Stimulated activated CD8-positive, alpha-beta memory T cell treated with anti-CD3 and anti-CD28 coated beads, Interleukin-4, amount 100 ng/mL, for 4 hours (primary cell): Measurements from ENCODE around the gene UGGT1.

Experiments
- DNase-seq, 2 donors: peaks; one replicate each; pipeline ENCODE4 v3.0.0-alpha.2; 2020; ENCODE audit warnings: low read depth in 2 of 2, low spot score in 1 of 2

Gene UGGT1

DNA sequence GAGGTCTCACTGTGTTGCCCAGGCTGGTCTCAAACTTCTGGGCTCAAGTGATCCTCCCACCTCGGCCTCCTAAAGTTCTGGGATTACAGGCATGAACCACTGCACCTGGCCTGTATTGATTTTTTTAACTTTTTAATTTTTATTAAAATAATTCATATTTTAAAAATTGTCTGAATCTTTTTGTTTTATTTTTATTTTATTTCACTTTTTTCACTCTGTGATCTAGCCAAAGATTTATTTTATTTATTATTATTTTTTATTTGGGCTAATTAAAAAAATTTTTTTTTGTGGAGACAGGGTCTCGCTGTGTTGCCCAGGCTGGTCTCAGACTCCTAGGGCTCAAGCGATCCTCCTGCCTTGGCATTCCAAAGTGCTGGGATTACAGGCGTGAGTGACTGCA, 14.1 kb downstream of the UGGT1 start:
- DNase-seq, result no peak

DNA sequence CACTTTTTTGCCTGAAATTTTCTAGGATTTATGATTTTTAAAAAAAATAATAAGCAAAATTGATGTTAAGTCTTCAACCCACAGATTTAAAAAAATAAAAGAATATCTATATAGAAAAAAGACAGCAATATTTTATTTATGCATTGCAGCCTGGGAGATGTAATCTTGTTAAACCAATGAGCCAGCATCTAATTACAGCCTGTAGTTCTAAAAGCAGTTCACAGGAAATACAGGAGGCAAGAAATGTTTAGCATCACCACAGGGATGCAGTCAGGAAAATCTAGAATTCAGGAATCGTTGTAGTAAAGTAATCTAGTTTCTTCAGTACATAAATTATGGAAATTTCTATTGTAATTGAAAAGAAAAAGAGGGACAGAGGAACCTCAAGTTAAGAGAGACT, 17.2 kb downstream of the UGGT1 start:
- DNase-seq, result no peak

DNA sequence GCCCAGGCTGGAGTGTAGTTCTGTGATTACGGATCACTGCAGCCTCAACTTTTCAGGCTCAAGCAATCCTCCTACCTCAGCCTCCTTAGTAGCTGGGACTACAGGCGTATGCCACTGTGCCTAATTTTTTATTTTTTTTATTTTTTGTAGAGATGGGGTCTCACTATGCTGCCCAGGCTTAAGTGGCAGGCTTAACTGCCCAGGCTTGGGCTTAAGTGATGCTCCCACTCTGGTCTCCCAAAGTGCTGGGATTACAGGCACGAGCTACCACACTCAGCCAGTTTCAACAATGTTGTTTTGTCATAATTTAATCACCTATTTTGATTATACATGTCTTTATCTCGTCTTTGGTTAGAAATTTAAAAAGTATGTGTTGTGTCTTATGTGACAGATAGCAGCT, 18.2 kb downstream of the UGGT1 start:
- DNase-seq, result no peak

DNA sequence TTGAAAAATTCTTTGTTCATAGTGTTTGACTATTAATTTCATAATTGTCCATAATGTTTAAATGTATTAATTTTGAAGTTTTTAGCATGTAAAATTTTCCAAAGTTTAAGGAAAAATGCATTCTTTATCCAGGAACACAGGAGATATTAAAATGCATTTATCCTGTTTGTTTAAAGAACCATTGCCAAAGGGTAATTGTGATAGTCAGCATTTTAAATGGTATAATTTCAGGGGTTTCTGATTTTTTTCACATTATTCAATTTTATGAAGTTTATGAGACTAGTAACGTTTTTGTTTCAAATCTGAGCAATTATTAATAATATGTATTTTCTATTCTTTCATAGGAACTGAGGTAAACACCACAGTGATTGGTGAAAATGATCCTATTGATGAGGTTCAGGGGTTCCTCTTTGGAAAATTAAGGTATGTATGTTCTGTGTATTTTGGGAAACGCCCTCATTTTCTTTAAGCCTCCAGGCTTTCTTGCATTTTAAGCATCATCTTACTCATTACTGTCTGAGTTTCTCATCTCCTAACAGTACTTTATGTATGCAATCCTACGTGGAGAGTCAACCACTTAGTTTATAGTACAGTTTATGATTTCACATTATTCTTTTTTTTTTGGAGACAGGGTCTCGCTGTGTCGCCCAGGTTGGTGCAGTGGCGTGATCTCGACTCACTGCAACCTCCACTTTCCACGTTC, 25.1 kb downstream of the UGGT1 start:
- DNase-seq, result no peak

DNA sequence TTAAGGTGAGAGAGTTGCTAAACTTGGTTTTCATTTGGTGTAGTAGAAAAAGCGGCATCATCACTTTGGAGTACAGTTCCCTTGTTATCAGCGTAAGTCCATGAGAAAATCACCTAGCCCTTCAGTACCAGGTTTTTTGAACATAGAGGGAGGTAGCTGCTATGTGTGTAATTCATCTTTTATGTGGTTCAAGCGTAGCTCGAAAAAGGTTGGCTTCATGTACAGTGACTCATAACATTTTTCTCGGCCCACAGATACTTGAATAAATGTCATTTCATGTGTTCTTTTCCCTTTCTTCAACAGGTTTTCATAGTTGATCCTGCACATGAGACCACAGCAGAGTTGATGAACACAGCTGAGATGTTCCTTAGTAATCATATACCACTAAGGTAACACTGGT, 43.6 kb downstream of the UGGT1 start:
- DNase-seq, result no peak

DNA sequence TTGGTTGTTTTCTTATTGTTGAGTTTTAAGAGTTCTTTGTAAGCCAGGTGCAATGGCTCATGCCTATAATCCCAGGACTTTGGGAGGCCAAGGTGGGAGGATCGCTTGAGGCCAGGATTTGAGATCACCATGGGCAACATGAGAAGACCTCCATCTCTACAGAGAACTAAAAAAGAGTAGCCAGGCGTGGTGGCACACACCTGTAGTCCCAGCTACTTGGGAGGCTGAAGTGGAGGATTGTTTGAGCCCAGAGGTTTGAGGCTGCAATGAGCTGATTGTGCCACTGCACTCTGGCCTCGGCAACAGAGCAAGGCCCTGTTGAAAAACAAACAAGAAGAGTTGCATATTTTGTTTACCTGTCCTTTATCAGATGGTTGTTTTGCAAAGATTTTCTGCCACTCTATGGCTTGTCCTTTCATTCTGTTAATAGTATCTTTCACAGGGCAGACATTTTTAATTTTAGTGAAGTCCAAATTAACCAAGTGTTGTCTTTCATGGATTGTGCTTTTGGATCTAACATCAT, 46.2 kb downstream of the UGGT1 start:
- DNase-seq, result no peak

DNA sequence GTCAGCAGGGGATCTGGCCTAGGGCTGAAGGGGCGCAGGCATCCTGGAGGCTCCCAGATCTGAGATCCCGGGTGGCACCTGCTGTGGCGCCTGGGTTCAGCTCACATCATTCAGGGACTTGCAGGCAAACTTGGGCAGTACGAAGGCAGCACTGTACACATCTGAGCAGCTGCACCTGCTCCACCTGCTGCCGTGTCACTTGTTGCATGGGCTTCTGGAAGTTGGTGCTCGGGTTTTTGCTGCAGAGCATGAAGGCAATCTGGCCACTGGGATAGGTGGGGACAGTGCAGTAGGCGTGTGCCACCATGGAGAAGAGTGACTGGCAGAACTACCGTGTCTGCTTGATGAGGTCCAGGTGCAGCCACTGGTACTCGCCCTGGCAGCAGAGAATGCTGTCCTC, 48.6 kb downstream of the UGGT1 start:
- DNase-seq, result no peak

DNA sequence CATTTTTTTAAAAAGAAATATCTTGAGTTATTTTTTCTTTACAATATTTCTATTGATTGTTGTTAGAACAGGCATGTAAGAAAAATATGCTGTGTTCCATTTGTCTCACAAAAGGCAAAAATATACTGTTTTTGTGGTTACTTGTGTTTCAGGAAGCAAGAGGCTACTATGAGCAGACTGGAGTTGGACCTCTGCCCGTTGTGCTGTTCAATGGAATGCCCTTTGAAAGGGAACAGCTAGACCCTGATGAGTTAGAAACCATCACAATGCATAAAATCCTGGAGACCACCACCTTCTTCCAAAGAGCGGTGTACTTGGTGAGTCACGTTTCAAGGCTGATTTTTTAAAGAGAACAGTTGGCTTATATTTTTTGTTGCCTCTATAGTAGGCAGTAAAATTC, 54.7 kb downstream of the UGGT1 start:
- DNase-seq, result no peak

DNA sequence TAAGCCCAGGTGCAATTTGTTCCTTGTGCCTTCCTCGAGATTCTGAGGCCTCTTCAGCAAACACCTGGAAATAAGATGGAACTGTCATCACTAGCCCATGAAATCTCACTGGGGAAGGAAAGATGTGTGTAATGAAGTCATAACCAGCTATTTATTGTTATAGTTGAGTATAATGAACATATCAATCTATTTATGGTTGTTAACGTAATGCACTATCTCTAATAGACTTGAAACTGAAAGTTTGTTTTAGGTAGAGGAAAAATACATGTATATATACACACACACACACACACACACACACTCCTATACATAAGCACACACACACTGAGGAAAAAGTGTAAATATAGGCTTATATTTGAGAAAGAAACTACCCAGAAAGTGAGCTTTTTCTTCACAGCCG, 62.8 kb downstream of the UGGT1 start:
- no peak for DNase-seq

DNA sequence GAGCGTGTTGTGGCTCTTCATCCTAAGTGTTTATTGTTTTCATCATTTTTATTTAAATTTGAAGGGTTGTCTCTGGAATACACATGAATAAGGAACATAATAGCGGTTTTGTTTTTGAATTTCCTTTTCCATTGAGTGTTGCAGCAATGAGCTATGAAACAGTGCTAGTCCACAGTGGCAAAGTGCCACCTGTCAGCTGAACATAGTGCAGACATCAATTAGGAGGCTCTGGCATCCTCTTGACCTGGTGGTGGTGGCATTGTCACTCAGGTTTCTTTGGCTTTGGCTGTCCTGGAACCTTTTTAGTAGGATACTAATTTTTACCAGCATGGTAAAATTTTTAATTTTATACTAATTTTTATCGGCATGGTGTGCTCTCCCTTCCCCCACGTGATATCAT, 63.2 kb downstream of the UGGT1 start:
- DNase-seq, result no peak

DNA sequence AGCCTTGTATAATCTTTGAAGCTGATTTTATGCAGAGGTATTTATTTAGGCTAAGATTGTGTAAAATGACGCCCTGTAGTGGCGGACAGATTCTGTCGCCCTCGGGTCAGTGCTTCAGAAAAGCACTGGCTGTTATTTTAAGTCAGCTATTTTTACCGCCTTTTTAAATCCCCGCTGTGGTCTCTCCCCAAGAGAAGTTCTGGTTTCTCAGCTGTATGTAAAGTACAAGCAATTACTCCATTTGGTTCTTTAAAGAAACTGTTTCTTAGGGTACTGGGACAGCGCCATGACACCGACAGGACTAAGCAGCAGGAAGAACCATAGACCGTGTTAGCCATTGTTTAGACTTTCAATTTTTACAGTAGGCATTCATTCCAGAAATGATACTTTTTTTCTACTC, 65.0 kb downstream of the UGGT1 start:
- DNase-seq, result no peak

DNA sequence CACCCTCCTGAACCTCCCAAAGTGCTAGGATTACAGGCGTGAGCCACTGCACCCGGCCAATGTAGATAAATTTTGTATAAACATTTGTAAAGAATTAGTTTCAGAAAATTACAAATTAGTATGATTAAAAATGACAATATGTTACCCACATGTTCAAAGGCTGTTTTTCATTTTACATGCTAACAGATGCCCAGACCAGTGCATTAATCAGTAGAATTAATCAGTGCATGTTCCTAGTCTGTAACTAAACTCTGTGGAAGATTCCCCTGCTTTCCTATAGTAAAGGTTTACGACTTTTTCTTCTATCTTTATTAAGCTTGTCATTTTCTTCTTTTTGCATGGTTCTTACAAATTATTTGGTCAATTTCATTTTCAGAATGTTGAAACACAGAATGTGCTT, 65.8 kb downstream of the UGGT1 start:
- DNase-seq, result no peak

DNA sequence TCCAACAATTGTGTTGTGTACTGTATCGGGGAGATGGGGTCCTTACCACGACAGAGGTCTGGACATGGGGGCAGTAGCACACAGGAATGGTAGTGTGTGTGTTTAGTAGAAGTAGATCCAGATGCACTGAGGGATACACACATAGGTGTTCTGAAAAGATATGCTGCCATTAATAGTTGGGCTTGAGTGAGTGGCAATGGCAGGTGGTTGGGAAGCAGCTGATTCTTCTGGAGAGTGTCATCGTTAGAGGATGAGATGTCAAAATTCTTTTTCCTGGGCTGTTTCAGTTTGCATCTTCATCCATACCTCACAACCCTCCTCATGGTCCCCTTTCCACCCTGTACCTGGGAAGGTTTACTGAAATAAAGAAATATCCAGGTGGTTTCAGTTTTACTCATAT, 66.6 kb downstream of the UGGT1 start:
- no peak for DNase-seq

DNA sequence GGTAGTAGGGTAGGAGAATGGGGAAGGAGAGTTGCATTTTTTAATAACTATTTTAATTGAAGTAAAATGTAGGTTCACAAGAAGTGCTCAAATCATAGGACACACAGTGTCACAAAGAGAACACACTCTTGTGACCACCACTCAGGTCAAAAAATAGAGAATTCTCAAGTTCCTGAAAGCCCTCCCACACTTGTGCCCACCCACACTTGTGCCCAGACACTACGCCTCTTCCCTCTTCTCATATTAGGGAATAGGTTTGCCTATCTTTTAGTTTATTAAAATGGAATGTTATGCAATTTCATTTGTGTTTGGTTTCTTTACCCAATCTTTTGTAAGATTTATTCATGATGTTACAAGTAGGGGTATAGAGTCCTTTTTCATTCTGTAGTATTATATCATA, 67.2 kb downstream of the UGGT1 start:
- DNase-seq, result no peak

DNA sequence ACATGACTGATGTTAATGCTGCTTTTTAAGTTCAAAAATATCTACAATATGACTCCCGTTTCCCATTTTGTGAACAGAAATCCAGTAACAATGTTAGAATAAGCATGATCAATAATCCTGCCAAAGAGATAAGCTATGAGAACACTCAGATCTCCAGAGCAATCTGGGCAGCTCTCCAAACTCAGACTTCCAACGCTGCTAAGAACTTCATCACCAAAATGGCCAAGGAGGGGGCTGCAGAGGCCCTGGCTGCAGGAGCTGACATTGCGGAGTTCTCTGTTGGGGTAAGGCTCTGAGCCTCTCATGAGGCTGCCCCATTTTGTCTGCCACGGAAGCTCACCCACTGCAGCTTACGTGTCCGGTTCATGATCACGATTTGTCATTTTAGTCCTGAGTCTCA, 68.4 kb downstream of the UGGT1 start:
- DNase-seq, result no peak

DNA sequence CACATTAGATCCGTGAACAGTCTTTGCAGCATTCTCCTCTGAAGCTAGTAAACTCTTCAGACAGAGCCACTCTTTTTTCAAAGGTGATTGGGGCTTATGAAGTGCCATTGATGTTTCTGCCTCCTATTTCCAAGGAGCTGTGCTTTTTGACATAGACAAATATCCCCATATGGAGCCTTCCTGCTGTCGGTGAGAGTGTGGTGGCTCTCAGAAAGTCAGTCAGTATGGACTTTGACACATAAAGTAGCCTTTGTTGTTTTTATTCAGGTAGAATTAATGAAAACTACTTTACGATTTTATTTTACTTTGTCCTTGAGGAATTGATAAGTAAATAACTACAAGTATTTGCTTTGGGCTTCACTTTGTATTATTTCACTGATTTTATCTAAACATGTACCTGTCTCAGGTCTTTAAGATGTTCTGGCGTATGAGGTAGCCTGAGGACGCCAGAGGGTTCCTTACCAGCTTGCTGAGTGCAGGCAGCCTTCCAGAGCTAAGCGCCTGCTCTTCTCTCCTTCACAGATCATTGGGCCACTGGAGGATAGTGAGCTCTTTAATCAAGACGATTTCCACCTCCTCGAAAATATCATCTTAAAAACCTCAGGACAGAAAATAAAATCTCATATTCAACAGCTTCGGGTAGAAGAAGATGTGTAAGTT, 69.7 kb downstream of the UGGT1 start:
- DNase-seq, result no peak

DNA sequence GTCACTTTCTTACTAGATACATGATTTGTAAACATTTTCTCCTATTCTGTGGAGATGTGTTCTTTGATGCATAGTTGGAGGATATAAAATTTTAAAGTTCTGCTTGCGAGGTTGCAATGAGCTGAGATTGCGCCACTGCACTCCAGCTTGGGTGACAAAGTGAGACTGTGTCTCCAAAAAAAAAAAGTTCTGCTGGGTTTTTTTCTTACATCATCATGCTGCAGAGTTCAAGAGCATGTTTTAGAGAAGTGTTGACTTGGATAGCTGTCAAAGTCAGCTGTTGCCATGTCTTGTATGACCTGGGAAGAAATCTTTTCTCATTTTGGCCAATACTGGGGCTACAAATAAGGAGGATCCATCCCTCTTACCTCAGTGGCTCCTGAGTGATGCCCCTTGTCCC, 71.3 kb downstream of the UGGT1 start:
- no peak for DNase-seq

DNA sequence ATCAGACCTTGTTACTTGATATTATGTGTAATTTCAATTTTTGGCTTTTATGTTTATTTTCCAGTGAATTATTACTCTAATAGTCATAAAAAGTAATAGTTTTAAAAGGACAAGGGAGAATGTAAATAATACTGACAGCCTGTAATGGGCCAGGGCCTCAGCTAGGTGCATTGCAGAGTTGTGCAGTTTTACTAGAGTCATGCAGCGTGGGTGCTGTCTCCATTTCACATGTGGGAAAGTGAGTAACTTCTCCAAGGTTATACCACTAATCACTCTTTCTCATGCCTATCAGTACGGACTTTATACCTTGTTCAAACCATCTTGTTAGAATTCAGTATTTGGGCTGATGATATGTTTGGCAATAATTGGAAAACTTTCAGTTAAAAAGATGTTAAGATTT, 73.3 kb downstream of the UGGT1 start:
- no peak for DNase-seq

DNA sequence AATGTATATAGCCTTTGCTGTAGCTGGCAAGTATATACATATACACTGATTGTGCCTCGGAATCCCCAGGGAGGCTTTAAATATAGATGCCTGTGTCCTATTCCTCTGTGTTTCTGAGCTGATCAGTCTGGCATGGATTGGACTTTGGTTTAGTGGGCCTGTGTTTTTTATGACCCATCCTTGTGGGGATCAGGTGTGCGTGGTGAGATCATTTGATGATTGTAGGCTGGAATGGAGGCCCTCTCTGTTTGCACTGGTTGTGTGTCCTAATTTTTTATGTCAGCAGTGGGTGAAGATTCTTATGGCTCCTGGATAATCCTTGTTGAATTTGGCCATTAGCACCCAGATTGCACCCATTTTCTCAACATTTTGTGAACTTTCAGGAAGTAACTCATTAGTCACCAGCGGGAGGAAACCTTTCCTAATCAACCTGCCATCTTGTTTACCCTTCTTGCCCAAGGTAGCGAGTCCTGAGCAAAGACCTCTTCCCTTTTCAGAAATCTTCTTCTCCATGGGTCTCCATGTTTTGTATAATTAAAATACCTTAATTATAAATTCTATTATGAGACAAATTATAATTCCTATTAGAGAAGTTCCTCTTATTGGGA, 75.8 kb downstream of the UGGT1 start:
- no peak for DNase-seq

DNA sequence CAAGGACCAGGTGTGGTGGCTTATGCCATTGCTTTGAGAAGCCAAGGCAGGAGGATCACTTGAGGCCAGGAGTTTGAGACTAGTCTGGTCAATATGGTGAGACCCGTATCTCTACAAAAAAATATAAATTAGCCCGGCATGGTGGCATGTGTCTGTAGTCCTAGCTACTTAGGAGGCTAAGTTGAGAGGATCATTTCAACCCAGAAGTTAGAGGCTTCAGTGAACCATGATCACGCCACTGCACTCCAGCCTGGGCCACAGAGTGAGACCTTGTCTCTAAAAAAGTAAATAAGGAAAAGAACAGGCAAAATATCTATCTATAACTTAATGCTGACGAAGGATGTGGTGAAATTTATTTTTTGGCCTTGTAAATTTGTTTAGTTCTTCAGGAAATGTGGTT, 78.1 kb downstream of the UGGT1 start:
- no peak for DNase-seq

DNA sequence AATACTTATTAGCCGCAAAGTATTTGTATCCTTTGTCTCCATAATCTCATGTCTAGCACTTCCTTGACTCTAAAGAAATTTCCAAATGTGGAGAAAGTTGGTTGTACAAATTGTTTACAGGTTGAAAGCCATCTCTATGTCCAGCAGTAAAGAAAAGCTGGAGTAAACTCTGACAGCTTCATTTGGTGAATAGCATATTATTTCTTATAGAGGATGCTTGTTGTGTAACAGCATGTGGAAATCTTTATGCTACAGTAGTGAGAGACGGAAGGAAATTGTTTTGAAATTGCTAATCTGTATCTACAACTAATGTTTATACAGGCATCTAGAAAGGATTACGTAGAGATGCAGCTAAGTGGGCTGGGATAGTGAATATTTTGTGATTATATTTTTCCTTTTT, 78.5 kb downstream of the UGGT1 start:
- DNase-seq, result no peak

DNA sequence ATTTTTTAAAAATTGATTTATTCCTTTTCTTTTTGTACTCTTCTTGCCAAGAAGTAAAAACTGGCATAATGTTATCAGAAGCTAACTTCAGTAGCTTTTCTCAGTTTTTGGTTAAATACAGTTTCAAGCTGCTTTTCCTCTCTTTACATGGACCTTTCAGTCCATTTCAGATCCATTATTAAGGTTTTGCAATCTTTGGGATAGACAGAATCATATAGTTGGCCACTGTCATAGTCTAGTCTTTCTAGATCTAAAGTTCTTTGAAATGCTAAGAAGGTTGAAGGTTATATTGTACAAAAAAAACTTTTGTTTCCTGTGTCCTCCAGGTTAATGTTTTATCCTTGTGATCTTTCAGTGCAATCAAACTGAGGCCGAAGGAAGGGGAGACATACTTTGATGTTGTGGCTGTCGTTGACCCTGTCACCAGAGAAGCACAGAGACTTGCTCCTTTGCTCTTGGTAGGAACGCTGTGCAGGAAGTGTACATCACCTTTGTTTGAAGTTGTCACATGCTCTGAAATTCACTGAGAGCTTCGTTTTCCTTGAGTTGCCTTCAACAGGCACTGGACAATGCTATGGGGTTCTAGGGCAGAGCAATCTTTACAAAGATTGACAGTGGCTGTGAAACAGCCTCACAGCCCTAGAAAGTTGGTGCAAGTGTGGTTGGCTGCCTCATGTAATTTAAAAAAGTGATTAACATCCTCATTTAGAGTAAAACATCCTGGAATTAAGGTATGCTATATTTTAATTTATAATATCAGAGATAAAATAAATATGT, 79.1 kb downstream of the UGGT1 start:
- DNase-seq, result no peak
